Sciatic nerve (tissue), 2 donors: Measurements from ENCODE around the gene GJA3. TPM values are rescaled to one million over a fixed set of nuclear protein-coding genes. Genes with fewer than 3 reads are reported as not detected.

Experiments used
- ATAC-seq: fragments of 200-7000 bp; cut with Tn5 transposase; one replicate; pipeline ENCODE4 v1.9.1; 2020; ENCODE audit warnings: mild to moderate bottlenecking, moderate library complexity
- DNase-seq: peaks from one replicate; pipeline ENCODE4 v3.0.0-alpha.2; 2020; ENCODE audit warnings: low spot score
- intact Hi-C: fragments of 100-400 bp; cut with DNase I; formaldehyde crosslinking; loops from one replicate; pipeline ENCODE4 v1.14.2; 2022
- total RNA-seq: library from RNA; stranded (reverse); fragmentation: NEBNext Ultra II Directional; extraction: Animal tissue kit (Norgen Biotek cat#: 25700); gene quantifications from one replicate; pipeline ENCODE4 v1.2.1, GENCODE V29; 2021
- donor health status: DM: no; HTN: no; CAD: no.
- donor health status: DM: no; HTN: no; CAD: no.

The GJA3 gene
- total RNA-seq: not detected

DNA sequence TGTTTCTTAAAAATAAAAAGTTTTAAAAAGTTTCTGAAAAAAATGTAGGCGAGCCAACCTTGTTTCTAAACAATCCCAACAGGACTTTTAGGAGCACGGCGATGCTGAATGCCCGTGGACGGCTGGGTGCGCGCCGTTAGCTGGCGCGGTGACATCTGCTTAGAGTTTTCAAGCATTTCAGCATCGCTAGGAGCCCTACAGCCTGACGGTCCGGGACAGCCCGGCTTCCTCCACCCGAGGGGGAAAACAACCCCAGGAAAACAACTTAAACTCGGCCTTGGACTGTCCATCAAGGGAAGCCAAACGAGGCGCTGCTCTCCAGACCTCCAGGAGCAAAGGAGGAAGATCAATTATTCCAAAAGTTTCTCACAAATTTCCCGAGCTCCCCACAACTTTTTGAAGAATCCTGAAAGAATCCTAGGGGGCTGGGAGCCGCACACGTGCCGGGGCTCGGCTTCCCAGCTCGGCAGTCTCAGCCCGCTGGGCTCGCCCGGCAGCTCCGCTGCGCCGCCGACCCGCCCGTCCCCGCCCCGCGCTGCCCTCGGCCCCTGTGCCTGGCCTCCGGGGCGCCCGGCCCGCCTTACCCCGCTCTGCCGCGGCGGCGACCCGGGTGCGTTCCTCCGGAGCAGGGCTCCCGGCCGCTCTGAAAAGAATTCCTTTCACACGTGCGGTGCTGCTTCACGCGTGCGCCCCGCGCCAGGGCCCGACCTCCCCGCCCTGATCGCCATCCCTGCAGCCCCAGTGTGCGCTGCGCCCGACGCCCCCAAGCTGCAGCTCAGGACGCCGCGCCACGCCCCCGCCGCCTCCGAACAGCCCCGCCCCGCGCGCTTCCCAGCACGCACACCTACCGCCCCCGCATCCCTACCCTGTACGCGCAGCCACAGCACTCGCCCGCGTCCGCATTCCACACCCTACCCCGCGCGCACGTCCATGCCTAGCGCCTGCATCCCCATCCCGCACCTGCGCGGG is at the start of gene GJA3:
GJA3 (minus strand) TSS at position 747 of the 969 bp plus-strand sequence. CDS start 17,764 bp downstream, outside the sequence.
- intact Hi-C loops: no loop called here
- ATAC-seq (peak; percentile 37), DNase-seq (no peak)

- ATAC-seq: no peak
- DNase-seq: no peak
- intact Hi-C loops: no loop called here
Measured at GRCh38 chr13:20209948-20210347, 49.1 kb upstream of the GJA3 start.

GRCh38 chr13:20206698-20207235 is 45.9 kb upstream of the GJA3 start:
- intact Hi-C loops: no loop called here
- ATAC-seq: no peak

DNA sequence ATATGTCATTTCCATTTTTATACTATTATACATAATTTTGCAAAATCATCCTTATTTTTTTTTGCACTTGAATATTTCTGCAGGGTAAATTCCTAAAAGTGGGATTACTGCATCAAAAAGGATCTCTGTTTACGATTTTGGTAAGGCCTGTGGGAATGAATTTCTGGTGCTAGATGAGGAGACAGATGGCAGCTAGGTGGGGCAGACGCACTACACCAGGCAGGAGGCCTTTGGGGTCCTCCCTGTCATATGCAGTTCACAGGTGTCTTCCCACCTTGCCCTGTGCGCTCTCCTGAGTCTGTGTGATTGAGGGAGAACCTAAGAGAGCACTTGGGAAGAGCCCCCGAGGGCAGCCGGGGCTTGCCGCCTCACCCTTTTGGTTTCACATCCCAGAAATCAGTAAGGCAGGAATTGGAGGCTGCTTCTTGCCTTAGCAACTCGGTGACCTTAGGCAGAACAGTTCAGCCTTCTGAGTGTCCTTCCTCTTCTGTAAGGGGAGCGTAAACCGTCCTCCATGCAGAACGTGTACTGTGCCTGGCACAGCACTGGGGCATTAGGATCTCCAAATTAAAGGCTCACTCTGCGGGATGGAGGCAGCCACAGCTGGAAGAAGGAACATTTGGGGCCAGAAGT is 45.3 kb upstream of the GJA3 start:
- intact Hi-C loops: no loop called here
- ATAC-seq: no peak

More at GRCh38 chr13:20206698-20207235, 45.9 kb upstream of the GJA3 start:
- DNase-seq: no peak

GRCh38 chr13:20198781-20199180 is 37.9 kb upstream of the GJA3 start:
- ATAC-seq: no peak
- intact Hi-C loops: loop anchor here (10.0 kb wide), 1 partner anchor 286 kb away; no protein-coding TSS in a partner anchor
- DNase-seq: no peak

More for the DNA sequence above, 45.3 kb upstream of the GJA3 start:
- no peak for DNase-seq

GRCh38 chr13:20197361-20197834 is 36.5 kb upstream of the GJA3 start:
- intact Hi-C loops: loop anchor here (10.0 kb wide), 1 partner anchor 287 kb away; no protein-coding TSS in a partner anchor
- ATAC-seq (peak; percentile 65), DNase-seq (no peak)

GRCh38 chr13:20195801-20196200 is 34.9 kb upstream of the GJA3 start:
- intact Hi-C loops: loop anchor here (10.0 kb wide), 1 partner anchor 289 kb away; no protein-coding TSS in a partner anchor
- no peak for DNase-seq
- no peak for ATAC-seq

DNA sequence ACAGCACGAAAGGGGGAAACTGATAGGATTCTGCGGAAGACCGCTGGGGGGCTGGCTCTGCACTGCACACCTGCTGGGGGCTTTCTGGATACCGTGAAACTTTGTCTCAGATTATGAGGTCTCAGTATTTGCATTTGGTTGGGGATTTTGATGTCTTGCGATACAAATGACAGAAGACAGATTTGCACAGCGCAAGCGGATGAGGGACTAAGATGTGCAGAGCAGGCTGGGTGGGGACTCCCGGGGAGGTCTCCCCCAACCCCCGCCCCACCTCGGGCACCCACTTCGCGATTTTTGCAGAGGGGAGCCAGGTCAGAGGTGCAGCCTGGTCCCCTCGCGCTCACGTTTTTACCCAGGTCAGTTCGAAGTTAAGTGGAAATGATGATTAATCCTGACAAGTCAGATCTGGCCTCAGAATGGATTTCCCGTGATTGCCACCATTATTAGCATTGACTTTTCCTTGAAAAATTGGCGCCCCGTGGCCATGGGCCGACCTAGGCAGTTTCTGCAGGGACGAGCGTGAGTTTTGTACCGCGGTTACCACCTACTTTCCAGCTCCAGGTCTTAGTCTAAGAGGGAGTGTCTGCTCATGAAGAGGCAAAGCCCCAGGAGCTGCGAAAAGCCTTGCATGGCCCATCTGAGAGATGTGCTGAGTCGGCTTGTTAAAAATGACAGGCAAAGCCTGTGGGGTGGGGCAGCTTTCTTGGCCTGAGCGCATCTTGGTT is 33.2 kb upstream of the GJA3 start:
- ATAC-seq (no peak), DNase-seq (no peak)
- intact Hi-C loops: loop anchor here (10.0 kb wide), 1 partner anchor 291 kb away; no protein-coding TSS in a partner anchor

DNA sequence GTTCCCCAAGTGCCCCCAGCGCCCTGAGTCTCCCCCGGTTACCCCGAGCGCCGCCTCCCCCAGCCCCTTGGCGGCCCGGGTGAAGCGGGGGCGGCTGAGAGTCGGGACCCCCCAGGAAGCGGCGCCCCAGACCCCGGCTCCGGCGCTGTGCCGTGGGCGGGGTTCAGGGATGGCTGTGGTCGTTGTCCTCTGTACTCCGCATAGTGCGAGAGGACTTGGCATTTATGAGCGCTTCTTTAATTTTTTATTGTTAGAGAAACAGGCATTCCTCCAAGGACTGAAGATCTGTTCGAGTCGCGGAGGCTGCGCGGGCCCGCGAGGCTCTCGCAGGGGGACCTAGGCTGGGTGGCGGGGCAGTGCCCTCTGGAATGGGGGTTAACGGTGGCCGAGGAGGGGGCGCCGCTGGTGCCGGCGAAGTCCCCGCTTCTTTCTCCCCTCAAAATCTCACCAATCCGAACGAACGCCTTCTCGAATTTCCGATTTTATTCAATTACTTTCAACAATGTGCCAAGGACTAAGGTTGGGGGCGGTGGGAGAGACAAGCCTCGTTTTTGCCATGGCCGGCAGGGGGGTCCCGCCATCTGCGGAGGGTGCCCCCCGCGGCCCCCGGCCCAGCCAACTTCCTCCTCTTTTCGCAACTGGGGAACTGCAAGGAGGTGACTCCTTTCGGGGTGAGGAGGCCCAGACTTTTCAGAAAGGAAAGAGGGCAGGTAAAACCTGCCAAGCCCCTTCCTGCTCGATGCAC is 32.5 kb upstream of the GJA3 start:
- peak; percentile 30 for ATAC-seq
- no peak for DNase-seq
- intact Hi-C loops: loop anchor here (10.0 kb wide), 1 partner anchor 291 kb away; no protein-coding TSS in a partner anchor

- intact Hi-C loops: loop anchor here (10.0 kb wide), 1 partner anchor 292 kb away; no protein-coding TSS in a partner anchor
- DNase-seq: no peak
- peak; percentile 29 for ATAC-seq
Measured at GRCh38 chr13:20192836-20193161, 31.9 kb upstream of the GJA3 start, which contains the start of gene GJB2. GJB2 (minus strand) TSS chr13:20192938; CDS start chr13:20189581, 3,357 bp downstream.

GRCh38 chr13:20192158-20192835 is 31.4 kb upstream of the GJA3 start:
- DNase-seq (no peak), ATAC-seq (peak; percentile 42)
- intact Hi-C loops: loop anchor here (10.0 kb wide), 1 partner anchor 293 kb away; no protein-coding TSS in a partner anchor

DNA sequence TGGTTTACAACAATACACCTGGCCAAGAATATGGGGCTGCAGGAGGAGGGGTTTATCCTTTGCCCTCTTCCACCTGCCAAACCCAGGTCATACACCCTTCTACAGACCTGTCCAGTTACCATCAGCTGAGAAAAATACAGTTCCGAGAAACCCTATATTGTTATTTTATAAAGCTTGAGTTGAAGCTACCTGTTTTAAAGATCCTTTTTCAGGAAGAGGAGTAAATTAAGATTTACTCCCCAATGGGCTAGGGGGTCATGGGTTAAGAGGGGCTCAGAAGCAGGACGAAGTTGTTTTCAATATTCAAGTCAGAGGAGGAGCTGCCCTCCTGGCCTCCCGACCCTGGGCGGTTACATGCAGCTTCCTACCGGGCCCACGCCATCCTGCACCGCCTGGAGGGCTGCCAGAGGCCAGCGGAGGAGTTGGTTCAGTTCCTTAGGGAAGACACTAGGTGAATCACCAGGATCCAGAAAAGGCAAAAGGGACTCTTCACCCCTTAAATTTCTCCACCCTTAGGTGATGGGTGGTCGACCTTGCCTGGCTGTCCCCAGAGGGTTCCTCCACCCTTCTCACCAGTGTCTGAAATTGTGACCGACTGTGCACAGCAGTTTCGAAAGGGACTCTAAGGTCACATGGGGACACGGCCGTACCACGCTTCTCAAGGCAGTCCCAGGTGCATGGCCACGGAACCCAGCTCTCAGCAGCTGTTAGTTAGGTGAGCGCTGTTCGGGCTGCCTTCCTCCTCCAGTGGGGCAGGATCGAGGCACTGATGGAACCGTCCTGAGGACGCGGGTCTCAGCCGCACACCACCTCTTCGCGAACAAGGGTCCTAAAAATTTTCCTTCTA is 30.7 kb upstream of the GJA3 start:
- intact Hi-C loops: loop anchor here (10.0 kb wide), 1 partner anchor 293 kb away; no protein-coding TSS in a partner anchor
- no peak for DNase-seq
- ATAC-seq: peak; percentile 52

DNA sequence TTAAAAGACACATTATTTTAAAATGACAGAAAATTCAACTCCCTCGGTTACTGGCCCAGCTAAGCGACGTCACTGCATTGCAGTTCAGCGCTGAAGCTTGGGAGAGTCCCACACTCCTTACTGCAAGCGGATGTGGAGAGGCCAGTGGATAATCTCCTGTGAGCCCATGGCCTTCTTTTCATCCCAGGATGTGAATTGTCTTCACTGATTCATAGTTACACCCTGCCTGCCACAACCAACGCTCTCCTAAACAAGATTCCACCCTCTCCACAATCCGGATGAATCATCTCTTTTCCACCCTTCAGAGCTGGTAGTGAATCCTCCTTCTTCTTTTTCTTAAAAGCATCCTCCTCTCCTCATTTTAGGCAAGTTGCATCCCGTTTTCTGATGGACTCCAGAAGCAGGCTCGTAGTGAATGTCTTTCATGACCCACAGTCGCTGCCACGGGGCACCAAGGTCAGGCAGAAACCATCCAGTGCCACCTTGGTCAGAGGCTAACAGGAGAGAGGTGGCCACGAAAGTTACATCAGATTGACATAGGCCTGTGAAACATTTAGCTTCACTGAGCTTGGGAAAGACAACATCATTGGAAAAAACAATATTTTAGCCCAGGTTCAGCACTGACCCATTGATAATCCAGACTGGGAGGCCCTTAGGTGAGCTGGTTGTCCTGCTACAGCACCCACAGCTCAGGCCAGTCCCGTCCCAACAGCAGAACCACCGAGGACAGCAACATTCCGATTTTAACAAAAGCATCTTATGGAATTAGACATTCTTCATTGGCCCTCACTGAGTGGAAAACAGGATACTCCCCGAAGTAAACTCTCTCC is 29.8 kb upstream of the GJA3 start:
- intact Hi-C loops: loop anchor here (10.0 kb wide), 1 partner anchor 294 kb away; no protein-coding TSS in a partner anchor
- ATAC-seq: no peak
- no peak for DNase-seq

- ATAC-seq (no peak), DNase-seq (no peak)
- intact Hi-C loops: loop anchor here (10.0 kb wide), 1 partner anchor 295 kb away; no protein-coding TSS in a partner anchor
Measured at GRCh38 chr13:20190076-20190475, 29.2 kb upstream of the GJA3 start.
